ENCODE data around the gene SAA4.

SAA4 gene

DNA sequence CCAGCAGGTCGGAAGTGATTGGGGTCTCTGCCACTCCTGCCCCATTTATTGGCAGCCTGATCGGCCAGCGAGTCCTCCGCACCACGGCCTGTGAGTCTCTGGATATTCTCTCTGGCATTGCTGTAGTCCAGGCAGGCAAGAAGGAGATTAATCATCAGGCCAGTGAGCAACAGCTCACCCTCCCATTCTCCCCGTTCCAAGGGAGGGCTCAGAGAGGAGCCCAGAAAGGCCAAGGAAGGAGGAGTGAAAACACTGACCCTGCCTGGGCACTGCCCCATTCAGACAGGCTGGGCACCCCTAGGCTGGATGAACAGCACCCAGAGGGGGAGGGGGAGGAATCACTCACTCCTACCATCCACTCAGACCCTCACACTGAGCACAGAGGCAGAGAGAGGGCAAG, 8.8 kb upstream of the SAA4 start:
- Histone ChIP-seq H3K27me3 (ENCODE audit: insufficient read depth, low read length) (no peaks in the 10 kb centered on the region), H3K9ac (ENCODE audit: low read depth, low read length) (no peak overlapping the region), H3K4me3 (ENCODE audit: low read length) (no peak overlapping the region), H3K36me3 (ENCODE audit: insufficient read depth, low read depth, low read length) (no peaks in the 10 kb centered on the region), H3K9me3 (ENCODE audit: insufficient read depth, low read depth, low read length) (peaks cover 4% of the 10 kb centered on the region; the same call in 1 of the 2 replicates), H3K4me1 (ENCODE audit: insufficient read depth, low read length) (no peaks in the 10 kb centered on the region), H3K27ac (ENCODE audit: low read length) (no peak overlapping the region)

DNA sequence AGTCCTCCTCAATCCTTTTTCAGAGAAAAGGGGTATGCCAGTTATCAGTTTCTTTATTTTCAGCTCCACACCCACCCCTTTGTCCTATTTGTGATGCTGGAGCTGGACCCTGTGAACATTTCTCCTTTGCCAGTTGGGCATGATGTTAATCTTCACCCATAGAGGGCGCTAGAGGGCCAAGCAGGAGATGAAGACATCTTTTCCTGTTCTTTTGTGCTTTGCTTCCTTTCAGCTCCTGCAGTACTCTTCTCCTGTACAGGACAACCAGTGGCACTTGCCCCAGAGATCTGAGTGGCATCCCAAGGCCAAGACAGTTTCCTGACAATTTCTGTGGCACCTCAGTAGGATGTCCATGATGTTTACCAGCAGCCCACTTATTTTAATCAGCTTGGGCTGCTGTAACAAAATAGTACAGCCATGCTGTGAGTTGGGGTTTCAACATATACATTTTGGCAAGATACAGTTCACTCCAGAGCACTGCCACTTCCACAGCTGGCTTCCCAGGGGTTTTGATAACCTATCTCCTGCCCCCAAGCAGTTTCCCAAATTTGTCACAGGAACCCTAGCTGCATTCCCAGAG, 7.3 kb upstream of the SAA4 start:
- H3K36me3 ChIP-seq (ENCODE audit: insufficient read depth, low read depth, low read length) = no peaks in the 10 kb centered on the region
- H3K4me1 ChIP-seq (ENCODE audit: insufficient read depth, low read length) = no peaks in the 10 kb centered on the region
- H3K27ac ChIP-seq (ENCODE audit: low read length) = no peak overlapping the region
- peaks cover 5% of the 10 kb centered on the region; the same call in 1 of the 2 replicates for H3K27me3 ChIP-seq (ENCODE audit: insufficient read depth, low read length)
- no peak overlapping the region for H3K4me3 ChIP-seq (ENCODE audit: low read length)
- no peak overlapping the region for H3K9ac ChIP-seq (ENCODE audit: low read depth, low read length)
- H3K9me3 ChIP-seq (ENCODE audit: insufficient read depth, low read depth, low read length) = peaks cover 4% of the 10 kb centered on the region; the same call in 1 of the 2 replicates

DNA sequence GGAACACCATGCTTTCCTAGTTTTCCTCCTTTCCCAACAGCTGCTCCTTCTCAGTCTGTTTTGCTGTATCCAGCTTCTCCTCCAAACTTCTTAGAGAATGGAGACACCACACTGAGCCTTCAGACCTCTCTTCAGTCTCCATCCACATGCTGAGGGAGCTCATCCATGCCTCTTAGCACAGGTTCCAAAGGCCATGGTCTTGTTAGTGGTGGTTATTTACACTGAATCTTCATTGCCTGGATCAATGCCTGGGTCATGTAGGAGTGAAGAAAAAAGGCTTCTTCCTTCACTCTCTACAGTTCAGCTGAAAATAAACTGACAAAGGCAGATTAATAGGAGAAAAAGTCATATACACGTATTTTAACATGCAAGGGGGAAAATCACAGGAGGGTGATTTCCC, 3.1 kb upstream of the SAA4 start:
- Histone ChIP-seq H3K27ac (ENCODE audit: low read length) (no peak overlapping the region), H3K36me3 (ENCODE audit: insufficient read depth, low read depth, low read length) (no peaks in the 10 kb centered on the region), H3K9ac (ENCODE audit: low read depth, low read length) (no peak overlapping the region), H3K27me3 (ENCODE audit: insufficient read depth, low read length) (peaks cover 5% of the 10 kb centered on the region; the same call in 1 of the 2 replicates), H3K4me1 (ENCODE audit: insufficient read depth, low read length) (no peaks in the 10 kb centered on the region), H3K4me3 (ENCODE audit: low read length) (no peak overlapping the region), H3K9me3 (ENCODE audit: insufficient read depth, low read depth, low read length) (peaks cover 4% of the 10 kb centered on the region; the same call in 1 of the 2 replicates)

DNA sequence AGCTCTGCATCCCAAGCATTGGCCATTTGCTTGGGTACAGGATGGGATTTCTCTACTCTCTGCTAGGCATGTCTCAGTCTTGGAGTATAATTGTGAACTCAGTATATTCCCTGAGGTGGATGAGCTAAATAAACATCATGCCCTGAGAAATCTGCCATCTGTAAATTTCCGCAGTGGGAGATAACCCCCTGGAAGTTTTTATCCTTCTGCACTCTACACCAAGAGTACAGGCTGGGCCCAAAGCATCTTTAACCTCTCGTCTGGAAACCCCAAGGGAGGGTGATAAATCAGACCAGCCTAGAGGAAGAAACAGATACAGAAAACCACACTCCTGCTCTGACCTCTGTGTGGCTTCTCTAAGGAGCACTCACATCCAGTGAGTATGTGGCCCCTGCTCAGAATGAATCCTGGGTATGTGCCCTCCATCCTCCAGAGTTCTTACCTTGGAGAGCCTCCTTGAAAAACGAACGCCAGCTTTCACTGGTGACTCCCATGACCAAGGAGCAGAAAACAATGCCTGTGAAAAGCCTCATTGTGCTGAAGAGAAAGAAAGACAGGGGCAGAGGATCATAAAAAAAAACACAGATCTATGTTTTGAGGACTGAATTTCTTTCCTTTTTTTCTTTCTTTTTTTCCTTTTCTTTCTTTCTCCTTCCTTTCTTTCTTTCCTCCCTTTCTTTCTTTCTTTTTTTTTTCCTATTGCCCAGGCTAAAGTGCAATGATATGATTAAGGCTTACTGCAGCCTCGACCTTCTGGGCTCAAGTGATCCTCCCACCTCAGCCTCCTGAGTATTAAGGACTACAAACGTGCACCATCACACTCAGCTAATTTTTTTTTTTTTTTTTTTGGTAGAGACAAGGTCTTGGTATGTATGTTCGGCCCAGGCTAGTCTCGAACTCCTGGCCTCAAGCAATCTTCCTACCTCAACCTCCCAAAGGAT, 938 bp downstream of the SAA4 start:
- Histone ChIP-seq H3K4me3 (ENCODE audit: low read length) (no peak overlapping the region), H3K9me3 (ENCODE audit: insufficient read depth, low read depth, low read length) (no peaks in the 10 kb centered on the region), H3K27me3 (ENCODE audit: insufficient read depth, low read length) (peaks cover 5% of the 10 kb centered on the region; the same call in 1 of the 2 replicates), H3K4me1 (ENCODE audit: insufficient read depth, low read length) (no peaks in the 10 kb centered on the region), H3K27ac (ENCODE audit: low read length) (no peak overlapping the region), H3K9ac (ENCODE audit: low read depth, low read length) (no peak overlapping the region), H3K36me3 (ENCODE audit: insufficient read depth, low read depth, low read length) (no peaks in the 10 kb centered on the region)

DNA sequence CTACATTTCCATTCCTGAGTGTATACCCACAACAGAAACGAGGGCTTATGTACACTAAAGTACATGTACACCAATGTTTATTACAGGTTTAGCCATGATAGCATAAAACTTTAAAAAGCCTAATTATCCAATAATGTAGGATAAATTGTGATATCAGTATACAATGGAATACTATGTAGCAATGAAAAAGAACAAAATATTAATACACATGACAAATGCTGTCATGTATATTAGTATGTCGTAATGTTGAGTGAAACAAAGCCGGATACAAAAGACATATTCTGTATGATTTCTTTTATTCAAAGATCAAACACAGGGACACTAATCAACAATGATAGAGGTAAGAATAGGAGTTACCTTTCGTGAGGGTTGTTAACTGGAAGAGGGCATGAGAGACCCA, 2.7 kb downstream of the SAA4 start:
- Histone ChIP-seq H3K27ac (ENCODE audit: low read length) (no peak overlapping the region), H3K27me3 (ENCODE audit: insufficient read depth, low read length) (no peaks in the 10 kb centered on the region), H3K4me1 (ENCODE audit: insufficient read depth, low read length) (no peaks in the 10 kb centered on the region), H3K9ac (ENCODE audit: low read depth, low read length) (no peak overlapping the region), H3K36me3 (ENCODE audit: insufficient read depth, low read depth, low read length) (no peaks in the 10 kb centered on the region), H3K4me3 (ENCODE audit: low read length) (no peak overlapping the region), H3K9me3 (ENCODE audit: insufficient read depth, low read depth, low read length) (no peaks in the 10 kb centered on the region)

DNA sequence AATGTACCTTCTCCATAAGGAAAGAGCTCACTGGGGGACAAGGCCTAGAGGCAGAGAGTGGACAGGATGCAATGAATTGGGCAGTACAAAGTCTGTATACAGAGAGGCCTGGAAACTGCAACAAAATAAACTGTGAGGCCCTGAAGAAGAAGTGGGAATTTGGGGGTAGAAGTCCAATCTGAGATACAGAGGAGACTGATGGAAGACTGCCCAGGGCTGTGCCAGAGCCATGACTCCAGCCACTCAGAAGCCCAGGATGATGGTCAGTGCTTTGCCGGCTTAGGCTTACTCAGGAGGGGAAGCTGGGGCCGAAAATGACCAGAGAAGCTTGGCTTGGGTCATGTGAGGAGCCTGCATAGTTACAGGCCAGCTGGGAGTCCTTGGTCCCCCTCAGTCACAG, 5.7 kb downstream of the SAA4 start:
- Histone ChIP-seq H3K9me3 (ENCODE audit: insufficient read depth, low read depth, low read length) (no peaks in the 10 kb centered on the region), H3K4me1 (ENCODE audit: insufficient read depth, low read length) (no peaks in the 10 kb centered on the region), H3K4me3 (ENCODE audit: low read length) (no peak overlapping the region), H3K27me3 (ENCODE audit: insufficient read depth, low read length) (no peaks in the 10 kb centered on the region), H3K36me3 (ENCODE audit: insufficient read depth, low read depth, low read length) (no peaks in the 10 kb centered on the region), H3K9ac (ENCODE audit: low read depth, low read length) (no peak overlapping the region), H3K27ac (ENCODE audit: low read length) (no peak overlapping the region)

DNA sequence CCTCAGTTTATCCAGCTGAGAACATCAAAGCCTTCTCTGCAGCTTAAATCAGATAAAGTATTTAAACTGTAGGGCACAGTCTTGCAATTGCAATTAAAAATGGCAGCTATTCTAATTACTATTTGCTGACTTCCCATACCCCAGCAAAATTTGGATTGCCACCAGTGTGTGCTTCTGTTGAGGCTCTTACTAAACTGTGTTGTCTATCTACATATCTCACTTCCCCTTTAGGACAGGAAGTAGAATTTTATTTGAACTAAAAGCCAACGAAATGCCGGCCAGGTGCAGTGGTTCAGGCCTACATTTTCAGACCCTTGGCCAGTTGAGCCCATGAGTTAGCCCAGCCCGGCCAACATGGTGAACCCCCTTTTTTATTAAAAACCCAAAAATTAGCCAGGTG, 7.1 kb downstream of the SAA4 start:
- no peaks in the 10 kb centered on the region for H3K4me1 ChIP-seq (ENCODE audit: insufficient read depth, low read length)
- no peak overlapping the region for H3K27ac ChIP-seq (ENCODE audit: low read length)
- H3K36me3 ChIP-seq (ENCODE audit: insufficient read depth, low read depth, low read length) = no peaks in the 10 kb centered on the region
- H3K9ac ChIP-seq (ENCODE audit: low read depth, low read length) = no peak overlapping the region
- no peaks in the 10 kb centered on the region for H3K9me3 ChIP-seq (ENCODE audit: insufficient read depth, low read depth, low read length)
- H3K27me3 ChIP-seq (ENCODE audit: insufficient read depth, low read length) = no peaks in the 10 kb centered on the region
- H3K4me3 ChIP-seq (ENCODE audit: low read length) = no peak overlapping the region

DNA sequence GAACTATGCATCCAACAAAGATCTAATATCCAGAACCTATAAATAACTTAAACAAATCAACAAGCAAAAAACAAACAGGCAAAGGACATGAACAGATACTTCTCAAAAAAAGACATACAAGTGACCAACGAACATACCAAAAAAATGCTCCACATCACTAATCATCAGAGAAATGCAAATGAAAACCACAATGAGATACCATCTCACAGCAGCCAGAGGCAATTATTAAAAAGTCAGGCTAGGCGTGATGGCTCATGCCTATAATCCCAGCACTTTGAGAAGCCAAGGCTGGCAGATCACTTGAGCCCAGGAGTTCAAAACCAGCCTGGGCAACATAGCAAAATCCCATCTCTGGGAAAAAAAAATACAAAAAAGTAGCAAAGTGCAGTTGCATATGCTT, 10.7 kb downstream of the SAA4 start:
- no peaks in the 10 kb centered on the region for H3K4me1 ChIP-seq (ENCODE audit: insufficient read depth, low read length)
- H3K27me3 ChIP-seq (ENCODE audit: insufficient read depth, low read length) = no peaks in the 10 kb centered on the region
- H3K27ac ChIP-seq (ENCODE audit: low read length) = no peak overlapping the region
- no peaks in the 10 kb centered on the region for H3K9me3 ChIP-seq (ENCODE audit: insufficient read depth, low read depth, low read length)
- H3K4me3 ChIP-seq (ENCODE audit: low read length) = no peak overlapping the region
- no peak overlapping the region for H3K9ac ChIP-seq (ENCODE audit: low read depth, low read length)
- H3K36me3 ChIP-seq (ENCODE audit: insufficient read depth, low read depth, low read length) = no peaks in the 10 kb centered on the region

DNA sequence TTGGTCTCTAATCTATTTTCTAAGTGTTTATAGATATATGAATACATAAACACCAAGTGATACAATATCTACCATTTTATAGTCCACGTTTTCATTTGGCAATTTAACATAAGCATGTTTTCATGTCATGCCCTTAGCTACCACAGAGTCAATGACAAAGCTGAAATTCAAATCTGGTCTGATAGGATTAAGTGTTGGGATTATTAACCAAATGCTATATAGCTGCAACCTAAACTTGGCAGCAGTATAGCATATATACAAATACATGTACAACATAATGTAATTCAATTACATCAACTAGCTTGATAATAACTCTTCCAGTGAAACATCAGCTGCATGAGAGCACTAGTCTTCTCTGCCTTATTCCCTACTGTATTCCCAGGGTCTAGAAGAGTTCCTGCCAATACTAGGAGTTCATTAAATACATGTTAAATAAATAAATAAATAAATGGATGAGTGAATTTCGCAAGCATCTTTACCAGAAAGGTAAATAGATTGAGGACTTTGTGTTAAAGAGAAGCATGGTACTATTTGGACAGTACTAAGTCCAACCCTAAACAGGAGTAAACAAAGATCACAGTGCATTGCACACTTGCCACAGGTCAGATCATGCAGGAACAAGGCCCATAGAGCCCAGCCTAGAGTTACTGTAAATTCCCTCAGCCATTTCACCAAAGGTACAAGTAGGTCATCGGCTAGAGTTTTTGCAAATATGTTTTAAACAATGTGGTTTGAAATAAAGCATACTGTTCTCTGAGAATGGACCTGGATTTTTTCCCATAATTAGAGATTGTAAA, 12.8 kb downstream of the SAA4 start:
- no peaks in the 10 kb centered on the region for H3K9me3 ChIP-seq (ENCODE audit: insufficient read depth, low read depth, low read length)
- no peak overlapping the region for H3K27ac ChIP-seq (ENCODE audit: low read length)
- H3K9ac ChIP-seq (ENCODE audit: low read depth, low read length) = no peak overlapping the region
- H3K36me3 ChIP-seq (ENCODE audit: insufficient read depth, low read depth, low read length) = no peaks in the 10 kb centered on the region
- H3K4me3 ChIP-seq (ENCODE audit: low read length) = no peak overlapping the region
- no peaks in the 10 kb centered on the region for H3K27me3 ChIP-seq (ENCODE audit: insufficient read depth, low read length)
- H3K4me1 ChIP-seq (ENCODE audit: insufficient read depth, low read length) = no peaks in the 10 kb centered on the region

DNA sequence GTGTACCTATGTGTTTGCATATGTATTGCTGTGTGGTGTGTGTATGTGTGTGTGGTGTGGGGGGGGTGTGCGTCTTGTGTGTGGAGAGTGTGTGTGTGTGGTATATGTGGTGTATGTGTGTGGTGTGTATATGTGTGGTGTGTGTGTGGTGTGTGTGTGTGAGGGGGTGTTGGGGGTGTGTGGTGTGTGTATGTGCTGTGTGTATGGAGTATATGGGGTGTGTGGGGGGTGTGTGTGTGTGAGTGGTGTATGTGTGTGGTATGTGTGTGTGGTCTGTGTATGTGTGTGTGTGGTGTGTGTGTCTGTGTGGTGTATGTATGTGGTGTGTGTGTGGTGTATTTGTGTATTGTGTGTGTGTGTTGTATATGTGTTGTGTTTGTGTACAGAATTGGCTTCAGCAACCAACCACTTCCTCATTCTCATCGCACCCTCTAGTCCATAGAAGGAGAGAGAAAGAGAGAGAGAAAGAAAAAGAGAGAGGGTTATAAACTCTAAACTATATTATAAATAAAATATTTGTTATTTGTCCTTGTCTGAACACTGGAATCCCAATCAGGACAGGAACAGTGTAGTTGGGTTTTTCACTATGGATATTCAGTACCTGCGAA, 13.7 kb downstream of the SAA4 start:
- no peak overlapping the region for H3K4me3 ChIP-seq (ENCODE audit: low read length)
- H3K9ac ChIP-seq (ENCODE audit: low read depth, low read length) = no peak overlapping the region
- no peaks in the 10 kb centered on the region for H3K36me3 ChIP-seq (ENCODE audit: insufficient read depth, low read depth, low read length)
- no peak overlapping the region for H3K27ac ChIP-seq (ENCODE audit: low read length)
- no peaks in the 10 kb centered on the region for H3K27me3 ChIP-seq (ENCODE audit: insufficient read depth, low read length)
- H3K4me1 ChIP-seq (ENCODE audit: insufficient read depth, low read length) = no peaks in the 10 kb centered on the region
- no peaks in the 10 kb centered on the region for H3K9me3 ChIP-seq (ENCODE audit: insufficient read depth, low read depth, low read length)

DNA sequence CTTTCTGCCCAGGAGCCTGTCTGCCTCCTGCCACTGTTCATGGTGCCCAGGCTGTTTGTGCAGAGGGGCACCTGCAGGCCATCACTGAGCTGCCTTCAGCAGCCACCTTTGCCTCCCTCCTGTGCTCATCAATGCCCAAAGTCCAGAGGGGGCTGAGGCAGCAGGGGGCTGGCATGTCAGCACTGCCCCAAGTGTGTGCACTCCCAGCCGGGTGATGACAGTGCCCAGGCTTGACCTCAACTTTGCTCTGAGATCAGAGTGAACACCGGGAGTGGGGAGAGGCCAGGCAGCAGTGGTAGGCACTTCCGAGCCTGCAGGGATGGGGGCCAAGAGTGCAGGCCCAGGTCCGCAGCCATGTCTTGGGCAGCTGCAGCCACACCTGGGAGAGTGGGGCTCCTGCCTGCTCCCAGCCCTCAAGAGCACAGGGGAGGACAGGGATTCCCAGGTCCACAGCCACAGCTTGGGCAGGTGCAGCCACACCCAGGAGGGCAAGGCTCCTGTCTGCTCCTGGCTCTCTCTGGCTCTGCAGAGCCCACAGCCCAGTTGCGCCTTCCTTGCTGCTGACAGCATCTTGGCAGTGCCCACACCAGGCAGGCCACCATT, 15.2 kb downstream of the SAA4 start:
- Histone ChIP-seq H3K36me3 (ENCODE audit: insufficient read depth, low read depth, low read length) (no peaks in the 10 kb centered on the region), H3K9me3 (ENCODE audit: insufficient read depth, low read depth, low read length) (no peaks in the 10 kb centered on the region), H3K4me1 (ENCODE audit: insufficient read depth, low read length) (no peaks in the 10 kb centered on the region), H3K4me3 (ENCODE audit: low read length) (no peak overlapping the region), H3K27me3 (ENCODE audit: insufficient read depth, low read length) (no peaks in the 10 kb centered on the region), H3K27ac (ENCODE audit: low read length) (no peak overlapping the region), H3K9ac (ENCODE audit: low read depth, low read length) (no peak overlapping the region)

Measured in iPS-20b (cell line).